NCI-H2227 (cell line): ENCODE measurements around the gene PAGR1.
A peak's percentile ranks its signal among the peaks of the same experiment; 100 is the strongest.

ENCODE experiments used
- DNase-seq: peaks from one replicate; lab custom pipeline; 2025; ENCODE audit not compliant: unreplicated experiment; lab: John Stamatoyannopoulos, UW

The PAGR1 gene

DNA sequence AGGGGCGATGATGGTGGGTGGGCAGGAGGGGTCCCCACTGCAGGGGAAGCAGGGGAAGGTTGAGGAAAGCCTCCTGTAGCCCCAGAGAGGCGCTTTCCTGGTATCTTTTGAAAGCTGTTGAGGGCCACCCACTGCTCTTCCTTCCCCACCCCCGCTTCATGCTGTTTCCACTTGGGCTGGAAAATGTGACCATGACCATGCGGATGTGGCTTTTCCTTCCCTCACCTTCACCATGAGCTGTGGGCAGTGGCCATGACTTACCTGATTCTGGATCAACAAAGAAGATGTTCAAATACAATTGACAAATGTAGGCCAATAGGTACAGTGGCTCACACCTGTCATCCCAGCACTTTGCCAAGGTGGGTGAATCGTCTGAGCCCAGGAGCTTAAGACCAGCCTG, 18.1 kb downstream of the PAGR1 start:
- DNase-seq = no peak

- no peak for DNase-seq
Measured at GRCh38 chr16:29835926-29836325, 20.0 kb downstream of the PAGR1 start.

DNA sequence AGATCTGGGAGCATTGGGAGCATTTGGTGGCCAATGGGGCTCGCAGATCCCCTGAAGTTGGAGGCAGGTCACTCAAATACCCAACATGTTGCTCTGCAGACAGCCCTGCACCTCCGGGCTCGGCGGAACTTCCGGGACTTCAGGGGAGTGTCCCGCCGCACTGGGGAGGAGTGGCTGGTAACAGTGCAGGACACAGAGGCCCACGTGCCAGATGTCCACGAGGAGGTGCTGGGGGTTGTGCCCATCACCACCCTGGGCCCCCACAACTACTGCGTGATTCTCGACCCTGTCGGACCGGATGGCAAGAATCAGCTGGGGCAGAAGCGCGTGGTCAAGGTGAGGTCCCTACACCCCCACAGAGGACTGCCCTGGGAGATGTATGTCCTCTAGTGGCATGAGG, 20.7 kb downstream of the PAGR1 start:
- no peak for DNase-seq

DNA sequence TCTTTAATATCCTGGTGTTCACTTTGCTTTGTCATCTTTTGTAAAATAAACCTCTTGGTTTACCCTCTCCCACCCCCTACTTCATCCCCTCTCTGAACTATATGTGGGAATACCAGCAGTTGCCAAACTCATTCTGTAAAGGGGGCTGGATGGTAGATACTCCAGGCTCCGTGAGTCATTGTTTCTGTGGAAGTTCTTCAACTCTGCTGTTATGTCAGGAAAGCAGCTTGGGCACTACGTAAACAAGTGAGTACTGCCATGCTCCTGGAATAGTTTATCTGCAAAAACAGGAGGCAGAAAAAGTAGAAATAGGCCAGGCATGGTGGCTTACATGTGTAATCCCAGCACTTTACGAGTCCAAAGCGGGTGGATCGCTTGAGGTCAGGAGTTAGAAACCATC, 21.9 kb downstream of the PAGR1 start:
- DNase-seq = no peak

DNA sequence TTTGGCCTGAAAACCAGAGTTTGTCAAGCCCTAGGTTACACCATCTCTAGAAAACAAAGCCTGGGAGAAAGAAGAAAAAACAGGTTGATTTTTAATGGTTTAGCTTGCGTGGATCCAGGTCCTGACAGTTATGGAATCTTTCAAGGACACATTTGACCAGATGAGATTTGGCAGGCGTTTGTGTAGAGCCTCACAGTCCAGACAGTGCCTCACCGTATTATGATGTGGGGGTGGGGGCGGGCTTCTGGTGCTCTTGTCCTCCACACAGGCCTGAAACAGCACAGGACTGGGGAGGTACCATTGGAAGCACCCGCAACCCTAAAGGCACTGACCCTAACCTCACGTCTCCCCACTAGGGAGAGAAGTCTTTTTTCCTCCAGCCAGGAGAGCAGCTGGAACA, 23.9 kb downstream of the PAGR1 start:
- no peak for DNase-seq

DNA sequence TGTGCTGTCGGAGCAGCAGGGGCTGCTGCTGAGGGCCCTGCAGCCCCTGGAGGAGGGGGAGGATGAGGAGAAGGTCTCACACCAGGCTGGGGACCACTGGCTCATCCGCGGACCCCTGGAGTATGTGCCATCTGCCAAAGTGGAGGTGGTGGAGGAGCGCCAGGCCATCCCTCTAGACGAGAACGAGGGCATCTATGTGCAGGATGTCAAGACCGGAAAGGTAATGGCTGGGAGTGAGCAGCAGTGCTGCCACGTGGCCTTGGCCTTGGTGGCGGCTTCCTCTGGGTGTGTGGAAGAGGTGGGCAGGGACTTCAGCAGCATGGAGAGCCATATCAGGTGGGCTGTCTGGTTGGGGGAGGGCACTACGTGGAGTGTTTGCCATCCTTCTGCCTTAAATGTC, 24.3 kb downstream of the PAGR1 start:
- DNase-seq = no peak

- no peak for DNase-seq
Measured at GRCh38 chr16:29841631-29842030, 25.7 kb downstream of the PAGR1 start.

- DNase-seq = no peak
Measured at GRCh38 chr16:29842732-29843346, 26.9 kb downstream of the PAGR1 start.

- no peak for DNase-seq
Measured at GRCh38 chr16:29843931-29844330, 28.0 kb downstream of the PAGR1 start.

DNA sequence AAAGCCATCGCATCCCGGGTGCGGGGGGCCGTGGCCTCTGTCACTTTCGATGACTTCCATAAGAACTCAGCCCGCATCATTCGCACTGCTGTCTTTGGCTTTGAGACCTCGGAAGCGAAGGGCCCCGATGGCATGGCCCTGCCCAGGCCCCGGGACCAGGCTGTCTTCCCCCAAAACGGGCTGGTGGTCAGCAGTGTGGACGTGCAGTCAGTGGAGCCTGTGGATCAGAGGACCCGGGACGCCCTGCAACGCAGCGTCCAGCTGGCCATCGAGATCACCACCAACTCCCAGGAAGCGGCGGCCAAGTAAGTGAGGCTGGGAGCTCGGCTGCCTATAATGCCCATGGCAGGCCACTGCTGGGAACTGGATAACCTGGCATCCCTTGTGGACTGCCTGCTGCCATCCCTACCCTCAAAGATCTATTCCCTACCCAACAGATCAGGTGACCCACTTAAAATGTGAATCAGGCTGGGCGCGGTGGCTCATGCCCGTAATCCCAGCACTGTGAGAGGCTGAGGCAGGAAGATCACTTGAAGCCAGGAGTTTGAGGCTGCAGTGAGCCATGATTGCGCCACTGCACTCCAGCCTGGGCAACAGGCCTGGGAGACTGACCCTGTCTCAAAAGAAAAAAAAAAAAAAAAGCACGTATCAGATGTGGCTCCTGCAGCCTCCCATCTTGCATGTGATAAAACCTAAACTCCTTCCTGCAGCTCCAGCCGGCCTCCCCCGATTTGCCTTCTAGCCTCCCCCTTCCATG, 28.8 kb downstream of the PAGR1 start:
- DNase-seq = no peak

DNA sequence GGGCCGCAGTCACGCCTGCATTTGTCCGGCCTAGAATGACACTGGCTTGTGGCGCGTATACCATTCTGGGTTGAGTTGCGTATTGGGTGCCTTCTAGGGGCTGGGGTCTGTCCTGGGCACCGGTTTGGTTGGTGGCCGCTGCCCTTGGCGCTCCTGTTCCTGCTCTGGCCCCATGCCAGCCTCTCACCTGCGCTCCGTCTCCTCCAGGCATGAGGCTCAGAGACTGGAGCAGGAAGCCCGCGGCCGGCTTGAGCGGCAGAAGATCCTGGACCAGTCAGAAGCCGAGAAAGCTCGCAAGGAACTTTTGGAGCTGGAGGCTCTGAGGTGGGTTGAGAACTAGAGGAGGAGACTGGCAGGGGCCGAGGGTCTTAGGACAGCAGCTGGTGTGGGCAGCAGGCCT, 29.7 kb downstream of the PAGR1 start:
- no peak for DNase-seq

DNA sequence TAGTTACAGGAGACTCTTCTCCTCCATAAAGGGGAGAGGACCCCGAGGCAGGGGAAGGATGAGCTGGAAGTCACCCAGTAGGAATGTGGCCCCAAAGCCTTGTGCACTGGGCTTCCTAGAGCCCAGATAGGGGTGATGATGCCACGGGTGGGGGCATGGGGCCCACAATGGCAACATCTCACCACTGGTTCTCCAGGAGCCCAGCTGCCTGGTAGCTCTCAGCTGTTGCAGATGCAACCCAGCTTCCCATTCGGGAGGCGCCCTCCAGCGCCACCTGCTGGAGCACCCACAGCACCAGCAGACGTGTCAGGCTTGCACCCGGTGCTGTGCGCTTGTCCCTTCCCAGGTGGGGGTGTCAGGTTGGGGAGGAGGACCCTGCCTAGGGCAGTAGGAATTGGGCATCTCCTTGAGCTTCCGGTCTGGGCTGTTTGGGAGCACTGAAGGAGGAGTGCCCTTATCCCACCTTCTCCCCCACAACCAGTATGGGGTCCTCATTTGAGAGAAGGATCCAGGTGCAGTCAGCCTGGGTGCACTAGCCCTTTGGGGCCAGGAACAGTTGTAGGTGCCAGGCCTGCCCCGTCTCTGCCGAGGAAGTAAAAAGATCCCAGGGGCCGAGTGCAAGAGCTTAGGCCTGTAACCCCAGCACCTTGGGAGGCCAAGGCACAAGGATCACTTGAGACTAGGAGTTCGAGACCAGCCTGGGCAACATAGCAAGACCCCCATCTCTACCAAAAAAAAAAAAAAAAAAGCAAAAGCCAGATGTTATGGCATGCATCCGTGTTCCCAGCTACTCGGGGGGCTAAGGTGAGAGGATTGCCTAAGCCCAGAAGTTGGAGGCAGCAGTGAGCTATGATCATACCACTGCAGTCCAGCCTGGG, 32.7 kb downstream of the PAGR1 start:
- DNase-seq = peak; percentile 24

DNA sequence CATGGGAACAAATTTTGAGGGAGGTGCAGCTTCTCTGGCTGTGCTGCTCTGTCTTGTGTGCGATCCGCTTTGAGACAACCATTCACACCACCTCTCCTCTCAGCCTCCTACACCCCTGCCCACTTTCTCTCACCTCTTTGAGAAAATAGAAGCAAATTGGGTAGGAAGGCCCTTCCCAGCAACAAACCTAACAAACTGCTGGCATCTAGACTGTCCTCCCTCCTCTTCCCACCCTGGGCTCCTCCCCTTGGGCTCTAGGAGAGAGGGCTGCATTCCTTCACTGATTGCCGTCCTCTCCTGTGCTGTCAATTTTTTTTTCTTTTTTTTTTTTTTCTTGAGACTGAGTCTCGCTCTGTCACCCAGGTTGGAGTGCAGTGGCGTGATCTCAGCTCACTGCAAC, 33.6 kb downstream of the PAGR1 start:
- no peak for DNase-seq

DNA sequence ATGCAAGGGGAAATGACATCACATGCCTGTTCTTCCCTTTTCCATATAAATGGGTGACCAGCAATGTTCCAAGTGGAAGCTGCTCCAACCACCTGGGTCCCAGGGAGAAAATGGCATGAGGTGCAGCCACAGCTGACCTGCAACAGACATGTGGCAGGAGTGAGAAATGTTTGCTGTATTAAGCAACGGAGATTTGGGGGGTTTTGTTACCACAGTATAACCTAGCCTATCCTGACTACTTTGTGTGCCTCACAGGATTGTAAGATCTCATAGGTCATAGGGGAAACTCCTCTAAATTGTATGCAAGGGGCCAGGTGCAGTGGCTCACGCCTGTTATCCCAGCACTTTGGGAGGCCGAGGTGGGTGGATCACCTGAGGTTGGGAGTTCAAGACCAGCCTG, 35.0 kb downstream of the PAGR1 start:
- no peak for DNase-seq

GRCh38 chr16:29852654-29853053, 36.7 kb downstream of the PAGR1 start:
- DNase-seq = no peak

DNA sequence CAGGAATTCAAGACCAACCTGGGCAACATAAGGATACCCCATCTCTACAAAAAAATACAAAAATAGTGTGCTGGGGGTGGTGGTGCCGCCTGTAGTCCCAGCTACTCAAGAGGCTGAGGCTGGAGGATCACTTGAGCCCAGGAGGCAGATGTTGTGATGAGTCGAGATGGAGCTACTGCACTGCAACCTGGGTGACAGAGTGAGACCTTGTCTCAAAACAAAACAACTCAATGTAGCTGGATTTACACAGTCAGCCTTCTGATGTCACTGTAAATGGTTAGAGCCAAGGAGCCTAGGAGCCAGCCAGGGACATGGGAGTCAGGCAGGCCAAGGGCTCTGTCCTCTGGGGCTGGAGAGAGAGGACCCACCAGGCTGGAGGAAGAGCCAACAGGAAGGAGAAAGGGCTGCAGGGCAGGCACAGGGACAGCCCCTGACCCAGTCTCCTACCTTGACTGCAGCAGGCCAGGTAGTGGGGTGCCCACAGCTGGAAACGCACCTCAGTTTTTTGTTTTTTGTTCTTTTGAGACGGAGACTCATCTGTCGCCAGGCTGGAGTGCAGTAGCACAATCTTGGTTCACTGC, 38.7 kb downstream of the PAGR1 start:
- DNase-seq = no peak

DNA sequence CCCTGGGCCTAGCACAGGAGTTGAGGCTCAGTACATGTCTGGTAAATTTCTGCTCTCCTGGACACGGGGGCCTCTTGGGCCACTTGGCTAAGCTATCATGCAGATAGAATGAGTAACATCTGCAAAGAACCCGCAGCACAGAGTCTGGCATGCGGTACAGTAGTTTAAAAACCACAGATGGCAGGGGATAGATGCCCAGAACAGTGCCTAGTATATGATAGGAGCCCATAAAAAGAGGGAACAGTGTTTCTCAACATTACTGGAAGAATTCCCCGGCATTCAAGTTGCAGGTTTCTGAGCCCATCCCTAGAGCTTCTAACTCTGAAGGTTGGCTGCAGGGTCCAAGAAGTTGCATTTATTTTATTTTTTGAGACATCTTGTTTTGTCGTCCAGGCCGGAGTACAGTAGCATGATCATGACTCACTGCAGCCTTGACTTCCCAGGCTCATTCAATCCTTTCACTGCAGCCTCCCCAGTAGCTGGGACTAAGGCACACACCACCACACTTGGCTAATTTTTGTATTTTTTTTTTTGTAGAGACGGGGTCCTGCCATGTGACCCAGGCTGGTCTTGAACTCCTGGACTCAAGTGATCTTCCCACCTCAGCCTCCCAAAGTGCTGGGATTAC, 41.3 kb downstream of the PAGR1 start:
- no peak for DNase-seq

GRCh38 chr16:29858149-29858849, 42.3 kb downstream of the PAGR1 start:
- no peak for DNase-seq

DNA sequence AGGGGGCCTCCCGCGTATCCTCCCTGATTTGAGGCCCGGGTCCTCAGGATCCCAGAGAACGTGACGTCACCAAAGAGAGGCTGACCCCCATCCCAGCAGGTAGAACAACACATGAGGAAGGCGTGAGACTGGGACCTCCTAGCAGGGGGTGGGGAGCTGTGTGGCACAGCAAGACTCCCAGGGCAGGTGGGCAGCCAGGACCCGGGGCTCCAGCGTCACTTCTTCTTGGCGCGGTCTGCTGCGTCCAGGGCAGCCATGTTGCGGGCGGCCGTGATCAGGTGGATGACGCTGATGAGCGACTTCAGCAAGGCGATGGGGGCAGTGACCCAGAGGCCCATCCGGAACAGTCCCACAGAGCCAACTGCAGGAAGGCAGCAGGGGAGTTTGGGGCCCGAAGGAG, 43.0 kb downstream of the PAGR1 start:
- no peak for DNase-seq

DNA sequence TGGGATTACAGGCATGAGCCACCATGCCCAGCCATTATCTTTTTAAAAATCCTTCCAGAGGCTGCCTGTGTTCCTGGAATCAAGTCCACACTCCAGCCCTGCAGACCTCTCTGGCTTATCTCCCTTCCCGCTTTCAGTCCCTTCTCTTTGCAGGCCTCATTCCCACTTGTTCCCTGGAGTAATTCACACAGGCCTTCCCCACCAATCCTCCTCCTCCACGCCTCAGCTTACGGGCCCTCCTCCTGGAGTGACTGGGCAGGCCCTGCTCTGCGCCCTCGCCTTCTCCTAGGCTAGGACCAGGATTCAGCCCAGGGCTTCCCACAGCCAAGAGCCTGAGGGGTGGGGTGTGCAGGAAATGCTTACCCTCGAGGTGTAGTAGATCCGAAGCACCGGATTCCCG, 44.3 kb downstream of the PAGR1 start:
- DNase-seq = no peak
